22Rv1 (cell line): ENCODE measurements around the gene CNGA4.

Source experiments
- H3K27ac ChIP-seq: fragments of 450-650 bp; 2 replicates; pipeline ENCODE4 v1.5.1; 2017
- ZFX ChIP-seq: fragments of 450-650 bp; IDR thresholded peaks from 2 replicates; pipeline ENCODE4 v1.6.1; 2017; ENCODE audit warnings: antibody characterized with exemption, borderline replicate concordance
- TF ChIP-seq, protein P1 (sequence below): fragments of 450-650 bp; IDR thresholded peaks from 2 replicates; pipeline ENCODE4 v1.5.1; 2017; ENCODE audit warnings: mild to moderate bottlenecking

The CNGA4 gene

DNA sequence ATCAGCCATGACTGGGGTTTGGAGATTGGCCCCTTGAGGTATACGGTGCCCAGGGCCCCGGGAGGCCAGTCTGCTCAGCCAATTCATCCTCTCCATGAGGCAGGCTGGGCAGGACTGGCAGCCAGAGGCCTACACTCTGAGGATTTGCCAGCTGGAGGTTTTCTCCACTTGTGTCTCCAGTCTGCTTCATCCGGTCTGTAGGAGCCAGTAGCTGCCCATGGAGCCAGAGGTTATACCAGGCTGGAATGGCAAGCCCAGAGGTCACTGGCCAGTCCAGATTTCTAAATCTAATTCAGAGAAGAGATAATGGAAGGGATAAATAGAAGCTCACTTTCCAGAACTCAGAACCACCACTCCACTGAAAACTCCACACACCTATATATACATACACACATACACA, 14.5 kb upstream of the CNGA4 start:
- TF ChIP-seq, protein P1, sequence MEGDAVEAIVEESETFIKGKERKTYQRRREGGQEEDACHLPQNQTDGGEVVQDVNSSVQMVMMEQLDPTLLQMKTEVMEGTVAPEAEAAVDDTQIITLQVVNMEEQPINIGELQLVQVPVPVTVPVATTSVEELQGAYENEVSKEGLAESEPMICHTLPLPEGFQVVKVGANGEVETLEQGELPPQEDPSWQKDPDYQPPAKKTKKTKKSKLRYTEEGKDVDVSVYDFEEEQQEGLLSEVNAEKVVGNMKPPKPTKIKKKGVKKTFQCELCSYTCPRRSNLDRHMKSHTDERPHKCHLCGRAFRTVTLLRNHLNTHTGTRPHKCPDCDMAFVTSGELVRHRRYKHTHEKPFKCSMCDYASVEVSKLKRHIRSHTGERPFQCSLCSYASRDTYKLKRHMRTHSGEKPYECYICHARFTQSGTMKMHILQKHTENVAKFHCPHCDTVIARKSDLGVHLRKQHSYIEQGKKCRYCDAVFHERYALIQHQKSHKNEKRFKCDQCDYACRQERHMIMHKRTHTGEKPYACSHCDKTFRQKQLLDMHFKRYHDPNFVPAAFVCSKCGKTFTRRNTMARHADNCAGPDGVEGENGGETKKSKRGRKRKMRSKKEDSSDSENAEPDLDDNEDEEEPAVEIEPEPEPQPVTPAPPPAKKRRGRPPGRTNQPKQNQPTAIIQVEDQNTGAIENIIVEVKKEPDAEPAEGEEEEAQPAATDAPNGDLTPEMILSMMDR: no peak
- no peak for TF ChIP-seq ZFX
- H3K27ac ChIP-seq: no peak overlapping the region

DNA sequence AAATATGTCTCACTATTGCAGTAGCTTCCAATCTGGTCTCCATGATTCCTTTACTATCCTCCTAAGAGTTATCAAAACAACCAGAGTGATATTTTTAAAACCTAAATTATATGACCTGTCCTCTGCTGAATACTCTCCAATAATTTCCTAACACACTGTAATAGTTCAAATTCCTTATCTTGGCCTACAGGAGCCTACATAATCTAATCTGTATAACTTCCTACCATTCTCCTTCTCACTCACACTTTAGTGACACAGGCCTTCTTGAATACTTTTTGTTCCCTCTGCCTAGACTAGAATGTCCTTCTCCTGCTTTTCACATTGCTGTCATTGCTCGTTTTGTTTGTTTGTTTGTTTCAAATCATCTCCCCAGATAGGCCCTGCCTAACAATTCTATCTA, 13.9 kb upstream of the CNGA4 start:
- no peak for TF ChIP-seq ZFX
- TF ChIP-seq, protein P1: no peak
- H3K27ac ChIP-seq: no peak overlapping the region

DNA sequence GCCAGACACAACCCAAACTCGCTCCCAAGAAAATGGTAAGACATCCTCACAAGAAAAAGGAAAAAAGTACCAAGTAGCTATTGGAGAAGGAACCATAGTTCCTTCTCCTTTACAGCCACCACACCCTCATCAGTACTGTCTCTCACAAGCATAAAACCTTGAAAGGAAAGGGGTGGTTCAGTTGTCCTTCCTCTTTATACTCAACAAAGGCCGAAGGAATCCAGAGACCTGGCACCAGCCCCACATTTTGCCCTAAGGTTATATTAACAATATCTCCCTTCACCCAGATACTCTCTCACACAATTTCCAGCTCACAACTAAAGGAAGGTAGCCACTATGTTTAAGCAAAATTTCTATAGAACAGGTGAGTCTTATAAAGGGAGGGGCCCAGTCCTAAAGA, 13.0 kb upstream of the CNGA4 start:
- TF ChIP-seq, protein P1: no peak
- TF ChIP-seq ZFX: no peak
- no peak overlapping the region for H3K27ac ChIP-seq

DNA sequence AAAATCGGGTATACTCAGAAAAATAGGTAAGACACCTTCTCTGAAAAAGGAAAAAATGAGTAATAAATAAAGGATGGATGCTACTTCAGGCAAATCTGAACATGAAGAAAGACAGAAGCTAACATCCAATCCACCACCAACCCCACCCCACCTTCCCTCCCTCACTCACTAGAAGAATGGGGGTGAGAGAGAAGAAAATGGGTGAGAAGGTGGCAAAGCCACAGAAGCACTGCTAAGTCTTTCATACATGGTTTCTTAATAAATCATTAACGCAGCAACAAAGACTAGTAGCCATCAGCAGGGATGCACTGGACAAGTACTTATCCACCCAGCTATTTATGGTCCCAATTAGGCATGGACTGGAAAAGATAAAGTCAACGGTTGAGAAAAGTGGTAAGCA, 10.4 kb upstream of the CNGA4 start:
- TF ChIP-seq, protein P1: no peak
- no peak for TF ChIP-seq ZFX
- H3K27ac ChIP-seq: no peak overlapping the region

DNA sequence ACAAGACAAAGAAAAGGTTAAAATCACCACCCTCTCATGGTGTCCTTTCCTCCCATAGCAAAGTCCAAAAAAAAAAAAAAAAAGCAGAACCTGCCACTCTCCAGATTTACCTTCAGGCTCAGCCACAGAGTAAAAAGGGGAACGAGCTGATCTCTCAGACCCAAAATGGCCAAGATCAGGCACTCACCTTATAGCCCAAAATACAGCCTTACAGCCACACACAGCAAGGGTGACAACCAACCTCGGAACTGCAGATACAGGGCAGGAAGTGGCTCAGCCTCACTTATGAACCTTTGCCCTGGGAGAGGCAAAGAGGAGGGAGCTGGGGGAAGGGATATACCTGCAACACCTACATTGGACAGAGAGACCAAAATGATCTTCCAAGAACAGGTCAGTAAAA, 9.0 kb upstream of the CNGA4 start:
- TF ChIP-seq ZFX: no peak
- TF ChIP-seq, protein P1: no peak
- no peak overlapping the region for H3K27ac ChIP-seq

DNA sequence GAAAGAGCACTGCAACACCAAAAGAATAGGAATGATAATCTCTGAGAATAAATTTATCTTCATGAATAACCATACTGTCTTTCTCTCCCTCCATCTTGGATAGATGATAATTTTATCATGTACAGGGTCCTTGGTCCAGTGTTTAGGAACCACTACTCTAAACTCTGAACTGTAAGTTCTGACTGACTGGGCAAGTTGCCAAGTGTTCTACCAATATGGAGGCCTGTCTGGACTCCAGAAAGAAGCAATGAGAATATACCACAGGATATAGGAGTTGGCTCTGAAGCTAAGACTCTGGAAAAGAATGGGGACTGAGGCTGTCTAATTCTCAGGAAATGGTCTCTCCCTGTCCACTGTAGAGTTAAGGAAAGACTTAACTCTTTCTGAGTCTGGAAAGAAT, 6.0 kb upstream of the CNGA4 start:
- TF ChIP-seq, protein P1: no peak
- TF ChIP-seq ZFX: no peak
- no peak overlapping the region for H3K27ac ChIP-seq

DNA sequence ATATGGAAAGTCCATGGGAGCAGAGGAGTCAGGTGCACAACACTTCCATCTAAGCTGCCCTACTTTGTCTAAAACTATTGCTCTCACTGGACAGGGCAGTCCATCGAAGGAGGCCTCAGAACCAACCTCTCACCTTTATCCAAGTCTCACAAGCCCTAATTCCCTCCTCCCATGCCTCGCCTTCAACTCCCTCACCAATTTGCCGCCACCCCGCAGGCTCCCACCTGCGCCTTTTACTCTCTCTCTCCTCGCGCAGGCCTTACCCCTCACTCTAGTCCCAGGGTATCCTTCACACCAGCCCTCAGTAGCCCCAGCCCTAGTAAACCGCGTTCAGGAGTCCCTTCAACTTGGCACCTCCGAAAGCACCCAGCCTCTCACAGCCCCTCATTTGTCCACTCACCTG, 4.9 kb upstream of the CNGA4 start:
- H3K27ac ChIP-seq: peak overlapping the region; percentile 66

More for the DNA sequence above, 4.9 kb upstream of the CNGA4 start:
- TF ChIP-seq ZFX: no peak
- TF ChIP-seq, protein P1: no peak
